ENCODE data around the gene FBXO48. TPM values are rescaled to one million over a fixed set of nuclear protein-coding genes. Genes with fewer than 3 reads are reported as not detected.
"Not testable (repeated sequence)": the region's sequence is repeated elsewhere in the genome, so short reads cannot be mapped to it uniquely, and the experiment has no call there.

FBXO48 gene
- total RNA-seq, 2 experiments from 2014 or later = 2.8 to 3.7 TPM

- H3K4me3 Mint-ChIP-seq; H3K27ac Mint-ChIP-seq; POLR2A ChIA-PET; DNase-seq; H3K36me3 Mint-ChIP-seq (ENCODE audit: low read depth); H3K27me3 Mint-ChIP-seq; H3K4me1 Mint-ChIP-seq; H3K9me3 Mint-ChIP-seq: not testable (repeated sequence)
- CTCF ChIA-PET = interaction anchor here (1.1 to 1.8 kb wide), 3 partner anchors 10 to 437 kb away, joined by 3 to 5 read pairs (median 4); no protein-coding TSS in a partner anchor
Observed at GRCh38 chr2:68488605-68489004, 21.5 kb upstream of the FBXO48 start.

- no peak overlapping the region for H3K4me3 Mint-ChIP-seq
- H3K4me1 Mint-ChIP-seq = peaks cover 3% of the 10 kb centered on the region
- ChIA-PET CTCF (interaction anchor here (0.8 to 1.8 kb wide), 5 partner anchors 10 to 437 kb away, joined by 3 to 5 read pairs (median 4); no protein-coding TSS in a partner anchor), POLR2A (no interaction called here)
- no peak overlapping the region for H3K27ac Mint-ChIP-seq
- no peaks in the 10 kb centered on the region for H3K36me3 Mint-ChIP-seq (ENCODE audit: low read depth)
- H3K9me3 Mint-ChIP-seq = no peaks in the 10 kb centered on the region
- DNase-seq = no peak
- no peaks in the 10 kb centered on the region for H3K27me3 Mint-ChIP-seq
Observed at GRCh38 chr2:68487773-68488355, 20.8 kb upstream of the FBXO48 start.

- peaks cover 1% of the 10 kb centered on the region for H3K36me3 Mint-ChIP-seq (ENCODE audit: low read depth)
- peaks cover 3% of the 10 kb centered on the region for H3K4me1 Mint-ChIP-seq
- ChIA-PET POLR2A (no interaction called here), CTCF (interaction anchor here (0.5 to 1.2 kb wide), 2 partner anchors 15 to 18 kb away, joined by 3 to 4 read pairs; no protein-coding TSS in a partner anchor)
- no peaks in the 10 kb centered on the region for H3K27me3 Mint-ChIP-seq
- no peak overlapping the region for H3K4me3 Mint-ChIP-seq
- no peak overlapping the region for H3K27ac Mint-ChIP-seq
- DNase-seq = no peak
- H3K9me3 Mint-ChIP-seq = no peaks in the 10 kb centered on the region
Observed at GRCh38 chr2:68483011-68483410, 15.9 kb upstream of the FBXO48 start.

- H3K36me3 Mint-ChIP-seq (ENCODE audit: low read depth) = peaks cover 1% of the 10 kb centered on the region
- no peaks in the 10 kb centered on the region for H3K9me3 Mint-ChIP-seq
- no peaks in the 10 kb centered on the region for H3K27me3 Mint-ChIP-seq
- no peak for DNase-seq
- POLR2A ChIA-PET = no interaction called here
- no peak overlapping the region for H3K4me3 Mint-ChIP-seq
- CTCF ChIA-PET = interaction anchor here (1.2 kb wide), 1 partner anchor 14 kb away, joined by 4 read pairs; no protein-coding TSS in a partner anchor
- H3K4me1 Mint-ChIP-seq = no peaks in the 10 kb centered on the region
- H3K27ac Mint-ChIP-seq = no peak overlapping the region
Observed at GRCh38 chr2:68482296-68482820, 15.3 kb upstream of the FBXO48 start.

- Mint-ChIP-seq H3K4me3 (no peak overlapping the region), H3K4me1 (no peaks in the 10 kb centered on the region), H3K9me3 (no peaks in the 10 kb centered on the region), H3K27ac (no peak overlapping the region), H3K27me3 (no peaks in the 10 kb centered on the region), H3K36me3 (ENCODE audit: low read depth) (peaks cover 1% of the 10 kb centered on the region)
- POLR2A ChIA-PET = interaction anchor here (0.6 kb wide), 1 partner anchor 11 kb away, joined by 3 read pairs; the partner anchor contains the start of gene APLF
- CTCF ChIA-PET = interaction anchor here (0.7 to 1.7 kb wide), 3 partner anchors 10 to 349 kb away, joined by 3 to 9 read pairs (median 4); no protein-coding TSS in a partner anchor
- DNase-seq = no peak
Observed at GRCh38 chr2:68478688-68479087, 11.6 kb upstream of the FBXO48 start.

- H3K4me3 Mint-ChIP-seq = no peak overlapping the region
- H3K27ac Mint-ChIP-seq = no peak overlapping the region
- H3K9me3 Mint-ChIP-seq = no peaks in the 10 kb centered on the region
- no peak for DNase-seq
- no peaks in the 10 kb centered on the region for H3K27me3 Mint-ChIP-seq
- CTCF ChIA-PET = no interaction called here
- POLR2A ChIA-PET = no interaction called here
- peaks cover 1% of the 10 kb centered on the region for H3K36me3 Mint-ChIP-seq (ENCODE audit: low read depth)
- no peaks in the 10 kb centered on the region for H3K4me1 Mint-ChIP-seq
Observed at GRCh38 chr2:68476454-68476853, 9.4 kb upstream of the FBXO48 start.

- DNase-seq = no peak
- Mint-ChIP-seq H3K36me3 (ENCODE audit: low read depth) (peaks cover 1% of the 10 kb centered on the region), H3K9me3 (no peaks in the 10 kb centered on the region), H3K4me1 (no peaks in the 10 kb centered on the region), H3K4me3 (no peak overlapping the region), H3K27ac (no peak overlapping the region), H3K27me3 (no peaks in the 10 kb centered on the region)
- CTCF ChIA-PET = no interaction called here
- POLR2A ChIA-PET = no interaction called here
Observed at GRCh38 chr2:68475576-68475975, 8.5 kb upstream of the FBXO48 start.

GRCh38 chr2:68475110-68475509, 8.0 kb upstream of the FBXO48 start:
- peaks cover 1% of the 10 kb centered on the region for H3K36me3 Mint-ChIP-seq (ENCODE audit: low read depth)
- no peak for DNase-seq
- no peaks in the 10 kb centered on the region for H3K27me3 Mint-ChIP-seq
- H3K4me3 Mint-ChIP-seq = no peak overlapping the region
- POLR2A ChIA-PET = no interaction called here
- peaks cover under 1% of the 10 kb centered on the region for H3K4me1 Mint-ChIP-seq
- CTCF ChIA-PET = interaction anchor here (0.6 kb wide), 1 partner anchor 239 kb away, joined by 5 read pairs; no protein-coding TSS in a partner anchor
- no peaks in the 10 kb centered on the region for H3K9me3 Mint-ChIP-seq
- H3K27ac Mint-ChIP-seq = no peak overlapping the region

GRCh38 chr2:68472796-68473414, 5.8 kb upstream of the FBXO48 start:
- Mint-ChIP-seq H3K36me3 (ENCODE audit: low read depth) (no peaks in the 10 kb centered on the region), H3K27ac (no peak overlapping the region), H3K27me3 (no peaks in the 10 kb centered on the region), H3K4me1 (peaks cover 18% of the 10 kb centered on the region), H3K4me3 (no peak overlapping the region), H3K9me3 (no peaks in the 10 kb centered on the region)
- CTCF ChIA-PET = interaction anchor here (1.1 kb wide), 1 partner anchor 10 kb away, joined by 3 read pairs; no protein-coding TSS in a partner anchor
- no peak for DNase-seq
- POLR2A ChIA-PET = no interaction called here

- Mint-ChIP-seq H3K27me3 (no peaks in the 10 kb centered on the region), H3K36me3 (ENCODE audit: low read depth) (peaks cover 3% of the 10 kb centered on the region), H3K9me3 (no peaks in the 10 kb centered on the region), H3K4me3 (no peak overlapping the region), H3K4me1 (peaks cover 21% of the 10 kb centered on the region), H3K27ac (no peak overlapping the region)
- no peak for DNase-seq
- CTCF ChIA-PET = no interaction called here
- POLR2A ChIA-PET = no interaction called here
Observed at GRCh38 chr2:68471385-68471784, 4.3 kb upstream of the FBXO48 start.

GRCh38 chr2:68469935-68470334, 2.8 kb upstream of the FBXO48 start:
- CTCF ChIA-PET = no interaction called here
- H3K4me1 Mint-ChIP-seq = peaks cover 35% of the 10 kb centered on the region
- no peak overlapping the region for H3K4me3 Mint-ChIP-seq
- POLR2A ChIA-PET = no interaction called here
- no peak for DNase-seq
- peaks cover 7% of the 10 kb centered on the region for H3K36me3 Mint-ChIP-seq (ENCODE audit: low read depth)
- H3K27ac Mint-ChIP-seq = no peak overlapping the region
- H3K9me3 Mint-ChIP-seq = no peaks in the 10 kb centered on the region
- H3K27me3 Mint-ChIP-seq = no peaks in the 10 kb centered on the region

- ChIA-PET POLR2A (no interaction called here), CTCF (interaction anchor here (0.7 to 1.7 kb wide), 4 partner anchors 9 to 457 kb away, joined by 3 to 9 read pairs (median 4); no protein-coding TSS in a partner anchor)
- Mint-ChIP-seq H3K4me1 (peaks cover 44% of the 10 kb centered on the region), H3K36me3 (ENCODE audit: low read depth) (peaks cover 10% of the 10 kb centered on the region), H3K27me3 (no peaks in the 10 kb centered on the region), H3K9me3 (no peaks in the 10 kb centered on the region), H3K4me3 (no peak overlapping the region), H3K27ac (no peak overlapping the region)
- DNase-seq = no peak
Observed at GRCh38 chr2:68468801-68469200, 1.7 kb upstream of the FBXO48 start.

- Mint-ChIP-seq H3K4me3 (peak overlapping the region; percentile 96), H3K4me1 (peaks cover 48% of the 10 kb centered on the region)
- CTCF ChIA-PET = interaction anchor here (1.1 to 2.2 kb wide), 5 partner anchors 11 to 458 kb away, joined by 3 to 9 read pairs (median 4); no protein-coding TSS in a partner anchor
Observed at GRCh38 chr2:68466778-68467076, 367 bp downstream of the FBXO48 start.

More at GRCh38 chr2:68466778-68467076, 367 bp downstream of the FBXO48 start:
- POLR2A ChIA-PET = interaction anchor here (1.1 kb wide), 1 partner anchor 248 kb away, joined by 3 read pairs; no protein-coding TSS in a partner anchor
- no peaks in the 10 kb centered on the region for H3K27me3 Mint-ChIP-seq
- DNase-seq = no peak
- peaks cover 10% of the 10 kb centered on the region for H3K36me3 Mint-ChIP-seq (ENCODE audit: low read depth)
- no peaks in the 10 kb centered on the region for H3K9me3 Mint-ChIP-seq
- H3K27ac Mint-ChIP-seq = peak overlapping the region; percentile 94

Data from activated CD4-positive, alpha-beta T cell treated with anti-CD3 and anti-CD28 coated beads, Interleukin-2, amount 10 ng/mL, durations not matched to agents 7 days and 5 days (primary cell).